Measurements from ENCODE around the gene STAMBPL1. TPM values are rescaled to one million over a fixed set of nuclear protein-coding genes. Genes with fewer than 3 reads are reported as not detected.

The STAMBPL1 gene
- total RNA-seq, 4 donors from 2014 or later = 14.4 to 25.1 (median 16.2) TPM

DNA sequence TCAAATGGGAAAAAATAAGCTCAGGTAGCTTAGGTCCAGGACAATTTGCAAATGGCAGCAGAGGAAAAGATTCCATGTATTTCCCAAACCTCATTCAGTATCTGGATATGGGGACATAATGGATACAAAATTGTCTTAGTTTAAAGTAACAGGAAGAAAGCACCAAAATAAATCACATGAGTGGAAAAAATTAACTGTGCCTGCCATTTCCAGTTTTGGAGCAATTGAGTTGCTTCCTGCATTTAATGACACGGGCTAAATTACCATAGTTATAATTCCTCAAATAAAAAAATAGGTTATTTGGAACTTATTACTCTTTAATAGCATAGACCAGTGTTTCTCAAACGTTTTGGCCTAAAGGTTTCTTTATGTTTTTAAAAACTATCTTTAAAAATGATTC, 6.3 kb upstream of the STAMBPL1 start:
- ATAC-seq (ENCODE audit: low FRiP score) = no peak
- TF ChIP-seq, protein P1, sequence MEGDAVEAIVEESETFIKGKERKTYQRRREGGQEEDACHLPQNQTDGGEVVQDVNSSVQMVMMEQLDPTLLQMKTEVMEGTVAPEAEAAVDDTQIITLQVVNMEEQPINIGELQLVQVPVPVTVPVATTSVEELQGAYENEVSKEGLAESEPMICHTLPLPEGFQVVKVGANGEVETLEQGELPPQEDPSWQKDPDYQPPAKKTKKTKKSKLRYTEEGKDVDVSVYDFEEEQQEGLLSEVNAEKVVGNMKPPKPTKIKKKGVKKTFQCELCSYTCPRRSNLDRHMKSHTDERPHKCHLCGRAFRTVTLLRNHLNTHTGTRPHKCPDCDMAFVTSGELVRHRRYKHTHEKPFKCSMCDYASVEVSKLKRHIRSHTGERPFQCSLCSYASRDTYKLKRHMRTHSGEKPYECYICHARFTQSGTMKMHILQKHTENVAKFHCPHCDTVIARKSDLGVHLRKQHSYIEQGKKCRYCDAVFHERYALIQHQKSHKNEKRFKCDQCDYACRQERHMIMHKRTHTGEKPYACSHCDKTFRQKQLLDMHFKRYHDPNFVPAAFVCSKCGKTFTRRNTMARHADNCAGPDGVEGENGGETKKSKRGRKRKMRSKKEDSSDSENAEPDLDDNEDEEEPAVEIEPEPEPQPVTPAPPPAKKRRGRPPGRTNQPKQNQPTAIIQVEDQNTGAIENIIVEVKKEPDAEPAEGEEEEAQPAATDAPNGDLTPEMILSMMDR (IDR thresholded peaks at IDR 0.05) = no peak
- DNase-seq (ENCODE audit: low spot score) = no peak

DNA sequence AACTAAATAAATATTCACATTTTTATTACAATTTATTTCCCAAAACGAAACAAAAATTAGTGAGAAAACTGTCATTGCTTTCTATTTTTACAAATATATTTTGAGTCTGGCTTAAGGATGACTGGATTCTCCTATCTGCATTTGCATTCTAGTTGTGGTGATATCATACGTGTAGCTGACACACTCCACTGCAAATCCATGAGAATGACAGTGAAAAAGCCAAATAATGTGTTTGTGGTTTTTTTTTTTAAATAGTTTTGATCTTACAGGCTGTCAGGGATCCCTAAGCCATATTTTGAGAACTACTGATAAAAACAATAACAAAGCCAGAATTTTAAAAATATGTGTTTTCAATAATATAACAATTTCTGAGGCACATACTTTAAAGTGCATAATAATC, 5.8 kb upstream of the STAMBPL1 start:
- DNase-seq (ENCODE audit: low spot score) = no peak
- TF ChIP-seq, protein P1 (IDR thresholded peaks at IDR 0.05) = no peak
- ATAC-seq (ENCODE audit: low FRiP score) = no peak

DNA sequence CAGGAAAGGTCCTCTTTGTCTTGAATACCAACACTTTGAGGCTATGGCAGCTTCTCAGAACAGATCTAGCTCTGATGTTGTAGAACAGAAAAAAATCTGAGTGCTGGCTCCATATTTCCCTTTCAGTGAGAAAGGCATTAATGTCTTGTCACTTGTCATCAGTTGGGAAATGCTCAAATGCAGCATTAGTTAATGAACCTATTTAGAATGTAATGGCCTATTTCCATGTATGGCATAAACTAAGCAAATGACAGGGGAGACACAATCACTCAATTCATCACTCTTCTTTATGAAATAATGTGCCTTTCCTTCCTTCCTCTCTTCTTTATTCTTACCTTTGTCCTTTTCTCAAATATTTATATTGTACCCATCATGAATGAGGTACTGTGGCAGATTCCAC, 5.0 kb upstream of the STAMBPL1 start:
- TF ChIP-seq, protein P1 (IDR thresholded peaks at IDR 0.05) = no peak
- DNase-seq (ENCODE audit: low spot score) = no peak
- no peak for ATAC-seq (ENCODE audit: low FRiP score)

DNA sequence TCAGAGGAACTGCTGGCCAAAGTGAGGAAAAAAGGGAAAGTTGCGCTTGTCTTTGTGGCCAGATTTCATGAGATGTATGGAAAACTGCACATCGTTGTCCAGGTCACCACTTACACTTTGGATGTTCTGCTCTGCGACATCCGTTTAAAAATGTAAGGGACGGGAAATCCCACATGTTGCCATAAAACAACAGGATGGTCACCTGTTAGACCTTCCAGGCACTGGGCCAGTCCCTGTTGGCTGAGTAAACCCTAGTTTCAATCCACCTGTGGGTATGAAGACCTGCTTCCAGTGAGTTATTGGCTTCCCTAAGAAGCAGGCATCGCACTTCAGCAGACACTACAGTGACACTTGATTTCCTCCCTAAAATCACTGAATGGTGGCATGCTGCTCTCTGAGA, 2.7 kb upstream of the STAMBPL1 start:
- TF ChIP-seq, protein P1 (IDR thresholded peaks at IDR 0.05) = no peak
- ATAC-seq (ENCODE audit: low FRiP score) (no peak), DNase-seq (ENCODE audit: low spot score) (no peak)

DNA sequence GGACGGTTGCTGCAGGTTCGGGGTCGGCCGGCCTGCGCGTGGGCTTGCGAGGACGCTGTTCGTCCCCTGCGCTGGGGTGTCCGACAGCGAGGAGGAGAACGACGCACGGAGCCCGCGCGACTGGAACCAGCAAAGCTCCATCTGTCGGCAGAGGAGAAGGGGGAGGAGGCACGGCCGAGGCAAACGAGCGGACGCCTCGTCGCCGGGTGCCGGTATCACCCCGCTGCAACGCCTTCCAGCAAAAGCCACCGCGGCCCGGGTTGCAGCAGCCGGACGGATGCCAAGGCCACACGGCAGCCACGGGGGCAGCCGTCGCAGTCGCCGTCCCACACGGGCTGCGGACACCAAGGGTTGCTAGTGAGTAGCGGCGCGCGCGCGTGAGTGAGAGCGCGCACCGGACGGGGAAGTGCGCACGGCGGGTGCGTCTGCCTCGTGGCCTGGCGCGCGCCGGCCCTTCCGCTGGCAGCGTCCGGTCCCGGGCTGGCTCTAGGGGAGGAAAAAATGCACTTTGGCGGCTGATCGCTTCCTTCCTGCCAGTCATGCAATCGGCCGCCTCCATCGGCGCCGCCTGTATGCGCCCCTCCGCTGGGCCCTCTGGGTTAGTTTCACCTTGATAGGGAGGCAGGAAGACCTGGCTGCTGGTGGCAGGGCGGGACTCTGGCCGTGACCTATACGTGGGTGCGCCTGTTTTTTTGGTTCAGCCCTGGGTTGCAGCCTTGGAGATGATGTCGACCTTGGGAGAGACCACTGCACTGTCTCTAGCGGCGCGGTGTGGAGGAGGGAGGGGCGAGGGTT, 434 bp downstream of the STAMBPL1 start:
- TF ChIP-seq, protein P1 (IDR thresholded peaks at IDR 0.05) = no peak
- peak; percentile 59 for DNase-seq (ENCODE audit: low spot score)
- ATAC-seq (ENCODE audit: low FRiP score) = peak; percentile 83

DNA sequence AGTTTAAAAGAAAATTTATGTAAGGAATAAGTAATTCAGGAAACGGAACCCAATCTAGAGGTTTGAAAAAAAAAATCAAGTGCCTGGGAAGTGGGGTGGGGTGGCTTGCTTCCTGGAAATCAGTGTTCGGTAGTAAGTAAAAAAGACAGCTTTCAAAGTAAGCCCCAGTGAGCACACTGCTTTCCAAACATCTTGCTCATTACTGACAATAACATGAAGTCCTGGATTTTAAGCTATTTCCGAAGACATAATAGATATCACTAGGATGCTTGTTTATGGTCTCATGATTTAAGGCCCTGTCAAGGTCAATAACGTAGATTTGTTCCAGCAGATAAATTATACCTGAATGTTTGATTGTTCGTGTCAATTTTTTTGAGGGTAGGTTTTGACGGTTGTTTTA, 1.3 kb downstream of the STAMBPL1 start:
- DNase-seq (ENCODE audit: low spot score) = no peak
- TF ChIP-seq, protein P1 (IDR thresholded peaks at IDR 0.05) = no peak
- no peak for ATAC-seq (ENCODE audit: low FRiP score)
